ENCODE results near the gene LAMB4. TPM values are rescaled to one million over a fixed set of nuclear protein-coding genes. Genes with fewer than 3 reads are reported as not detected.

LAMB4 gene
- total RNA-seq, 2 experiments from 2014 or later: 0.40 to 0.45 TPM

- no peaks in the 10 kb centered on the region for H3K27me3 Mint-ChIP-seq
- H3K9me3 Mint-ChIP-seq: no peaks in the 10 kb centered on the region
- H3K27ac Mint-ChIP-seq: no peak overlapping the region
- no peak for DNase-seq
- H3K4me3 Mint-ChIP-seq: no peak overlapping the region
- no peaks in the 10 kb centered on the region for H3K36me3 Mint-ChIP-seq
- H3K4me1 Mint-ChIP-seq: peaks cover 3% of the 10 kb centered on the region
These were observed 26.4 kb downstream of the LAMB4 start for GRCh38 chr7:108103558-108104298.

DNA sequence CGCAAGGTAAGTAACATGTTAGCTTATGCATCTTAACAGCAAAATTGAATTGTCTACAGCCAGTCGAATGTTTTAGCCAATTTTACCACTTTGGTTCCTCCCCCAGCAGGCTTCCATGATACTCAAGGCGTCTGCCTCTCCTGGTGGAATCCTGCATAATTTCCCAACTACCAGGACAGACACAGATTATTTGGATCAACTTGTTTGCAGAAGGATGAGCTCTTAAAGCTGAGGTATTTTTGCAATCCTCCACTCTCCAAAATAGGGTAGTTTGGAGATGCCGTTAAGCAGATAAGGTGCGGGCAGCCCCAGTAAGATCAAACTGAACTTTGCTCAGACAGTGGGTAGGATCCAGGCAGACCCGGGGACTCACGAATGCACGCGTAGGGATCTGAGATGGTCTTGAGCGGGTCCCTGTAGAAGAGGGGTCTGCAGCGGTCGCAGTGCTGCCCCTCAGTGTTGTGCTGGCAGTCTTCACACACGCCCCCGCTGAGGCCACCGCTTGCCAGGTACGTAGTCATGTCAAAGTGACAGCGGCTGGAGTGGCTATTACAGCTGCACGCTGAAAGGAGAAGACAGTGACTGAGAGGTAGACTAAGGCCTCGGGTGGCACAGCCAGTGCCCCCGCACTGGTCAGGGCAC is 27.4 kb downstream of the LAMB4 start:
- no peak for DNase-seq
- peaks cover 3% of the 10 kb centered on the region for H3K4me1 Mint-ChIP-seq
- H3K4me3 Mint-ChIP-seq: no peak overlapping the region
- H3K27ac Mint-ChIP-seq: no peak overlapping the region
- H3K9me3 Mint-ChIP-seq: no peaks in the 10 kb centered on the region
- H3K36me3 Mint-ChIP-seq: no peaks in the 10 kb centered on the region
- H3K27me3 Mint-ChIP-seq: no peaks in the 10 kb centered on the region

GRCh38 chr7:108101759-108102158 is 28.4 kb downstream of the LAMB4 start:
- Mint-ChIP-seq H3K27me3 (no peaks in the 10 kb centered on the region), H3K4me1 (peaks cover 3% of the 10 kb centered on the region), H3K36me3 (no peaks in the 10 kb centered on the region), H3K27ac (no peak overlapping the region), H3K4me3 (no peak overlapping the region), H3K9me3 (no peaks in the 10 kb centered on the region)
- DNase-seq: no peak

DNA sequence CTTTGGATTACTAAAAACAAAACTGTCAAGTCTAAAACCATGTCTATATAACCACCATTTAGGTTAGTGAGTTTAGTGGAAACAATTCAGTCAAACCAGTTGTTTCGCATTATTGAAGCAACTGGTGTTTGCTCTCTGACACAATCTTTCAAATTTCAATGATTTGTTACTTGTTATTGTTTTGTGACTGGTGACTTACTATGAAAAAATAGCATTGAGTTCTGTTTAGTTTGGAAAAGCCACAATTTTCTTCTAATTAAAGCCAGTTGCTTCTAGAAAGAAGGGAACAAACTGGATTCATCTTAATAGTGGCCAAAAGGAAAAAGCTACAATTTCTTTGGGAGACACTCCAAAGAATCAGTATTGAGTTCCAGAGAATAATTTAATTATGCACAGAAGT is 30.4 kb downstream of the LAMB4 start:
- DNase-seq: no peak
- Mint-ChIP-seq H3K9me3 (no peaks in the 10 kb centered on the region), H3K27ac (no peak overlapping the region), H3K4me1 (peaks cover 3% of the 10 kb centered on the region), H3K36me3 (no peaks in the 10 kb centered on the region), H3K27me3 (peaks cover 4% of the 10 kb centered on the region), H3K4me3 (no peak overlapping the region)

DNA sequence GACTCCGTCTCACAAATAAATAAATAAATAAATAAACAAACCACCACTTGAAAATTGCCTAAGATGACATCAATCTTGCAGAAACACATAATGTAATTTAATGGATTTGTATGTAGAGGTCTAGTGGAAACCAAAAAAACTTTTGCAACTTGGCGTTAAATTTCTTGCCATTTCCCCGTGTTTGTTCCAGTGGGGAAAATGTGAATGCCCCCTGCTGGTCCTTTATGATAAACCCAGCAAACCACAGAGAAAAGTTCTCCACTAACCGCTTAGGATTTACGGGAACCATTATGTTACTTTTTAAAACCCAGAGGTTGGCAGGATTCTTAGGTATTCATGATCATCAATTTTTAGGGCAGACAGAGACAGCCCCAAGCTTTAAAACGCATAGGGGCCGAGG is 32.5 kb downstream of the LAMB4 start:
- no peak for DNase-seq
- Mint-ChIP-seq H3K27ac (no peak overlapping the region), H3K9me3 (no peaks in the 10 kb centered on the region), H3K4me3 (no peak overlapping the region), H3K36me3 (no peaks in the 10 kb centered on the region), H3K27me3 (peaks cover 8% of the 10 kb centered on the region), H3K4me1 (peaks cover 4% of the 10 kb centered on the region)

- Mint-ChIP-seq H3K27ac (no peak overlapping the region), H3K27me3 (peaks cover 8% of the 10 kb centered on the region), H3K36me3 (no peaks in the 10 kb centered on the region), H3K9me3 (no peaks in the 10 kb centered on the region), H3K4me3 (no peak overlapping the region), H3K4me1 (peaks cover 4% of the 10 kb centered on the region)
- no peak for DNase-seq
These were observed 33.2 kb downstream of the LAMB4 start for GRCh38 chr7:108096996-108097395.

GRCh38 chr7:108094933-108095710 is 35.0 kb downstream of the LAMB4 start:
- H3K4me3 Mint-ChIP-seq: no peak overlapping the region
- peaks cover 4% of the 10 kb centered on the region for H3K4me1 Mint-ChIP-seq
- H3K36me3 Mint-ChIP-seq: no peaks in the 10 kb centered on the region
- no peak overlapping the region for H3K27ac Mint-ChIP-seq
- DNase-seq: no peak
- peaks cover 11% of the 10 kb centered on the region for H3K27me3 Mint-ChIP-seq
- no peaks in the 10 kb centered on the region for H3K9me3 Mint-ChIP-seq

- DNase-seq: no peak
- no peaks in the 10 kb centered on the region for H3K9me3 Mint-ChIP-seq
- H3K36me3 Mint-ChIP-seq: no peaks in the 10 kb centered on the region
- no peak overlapping the region for H3K4me3 Mint-ChIP-seq
- H3K27ac Mint-ChIP-seq: no peak overlapping the region
- peaks cover 11% of the 10 kb centered on the region for H3K27me3 Mint-ChIP-seq
- peaks cover 2% of the 10 kb centered on the region for H3K4me1 Mint-ChIP-seq
These were observed 35.8 kb downstream of the LAMB4 start for GRCh38 chr7:108094346-108094745.

- H3K27me3 Mint-ChIP-seq: peaks cover 11% of the 10 kb centered on the region
- H3K9me3 Mint-ChIP-seq: no peaks in the 10 kb centered on the region
- peaks cover 2% of the 10 kb centered on the region for H3K4me1 Mint-ChIP-seq
- no peaks in the 10 kb centered on the region for H3K36me3 Mint-ChIP-seq
- no peak overlapping the region for H3K4me3 Mint-ChIP-seq
- no peak for DNase-seq
- no peak overlapping the region for H3K27ac Mint-ChIP-seq
These were observed 36.3 kb downstream of the LAMB4 start for GRCh38 chr7:108093851-108094331.

DNA sequence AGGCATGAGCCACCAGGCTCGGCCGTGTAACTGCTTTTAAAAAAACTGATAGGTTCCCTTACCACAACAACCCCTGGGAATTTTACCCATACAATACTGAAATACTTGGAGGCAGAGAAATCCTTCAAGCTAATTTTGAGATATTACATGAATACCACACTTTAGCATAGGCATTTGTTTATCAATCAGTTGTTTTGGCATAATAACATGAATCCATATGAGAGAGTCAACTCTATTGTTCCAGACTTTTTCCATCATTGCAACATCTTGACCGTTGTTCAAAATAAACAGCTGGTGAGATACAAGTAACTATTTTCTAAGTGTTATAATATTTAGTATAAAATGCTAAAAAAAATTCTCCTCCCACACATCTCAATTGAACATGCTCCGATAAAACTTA is 36.8 kb downstream of the LAMB4 start:
- Mint-ChIP-seq H3K36me3 (no peaks in the 10 kb centered on the region), H3K4me3 (no peak overlapping the region), H3K4me1 (peaks cover 2% of the 10 kb centered on the region), H3K27ac (no peak overlapping the region), H3K9me3 (no peaks in the 10 kb centered on the region), H3K27me3 (peaks cover 11% of the 10 kb centered on the region)
- no peak for DNase-seq

DNA sequence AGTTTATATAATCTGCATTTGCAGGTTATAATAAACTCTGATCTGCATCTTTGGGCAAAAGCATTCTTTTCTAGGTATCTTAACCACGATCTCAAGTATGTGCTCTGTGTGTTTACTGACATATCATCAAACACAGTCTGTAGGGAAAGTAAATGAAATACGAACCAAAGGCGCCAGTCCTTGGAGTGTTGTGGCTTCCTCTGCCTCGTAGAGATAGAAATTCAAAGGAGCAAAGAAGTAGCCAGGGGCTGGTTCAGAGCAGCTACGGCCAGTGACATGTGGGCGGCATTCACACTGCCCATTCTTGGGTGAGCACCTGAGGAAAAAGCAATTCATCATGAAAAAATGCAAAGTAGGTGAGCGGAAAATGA is 38.7 kb downstream of the LAMB4 start:
- DNase-seq: no peak
- Mint-ChIP-seq H3K27ac (no peak overlapping the region), H3K4me1 (peaks cover 2% of the 10 kb centered on the region), H3K36me3 (no peaks in the 10 kb centered on the region), H3K9me3 (no peaks in the 10 kb centered on the region), H3K27me3 (peaks cover 11% of the 10 kb centered on the region), H3K4me3 (no peak overlapping the region)

DNA sequence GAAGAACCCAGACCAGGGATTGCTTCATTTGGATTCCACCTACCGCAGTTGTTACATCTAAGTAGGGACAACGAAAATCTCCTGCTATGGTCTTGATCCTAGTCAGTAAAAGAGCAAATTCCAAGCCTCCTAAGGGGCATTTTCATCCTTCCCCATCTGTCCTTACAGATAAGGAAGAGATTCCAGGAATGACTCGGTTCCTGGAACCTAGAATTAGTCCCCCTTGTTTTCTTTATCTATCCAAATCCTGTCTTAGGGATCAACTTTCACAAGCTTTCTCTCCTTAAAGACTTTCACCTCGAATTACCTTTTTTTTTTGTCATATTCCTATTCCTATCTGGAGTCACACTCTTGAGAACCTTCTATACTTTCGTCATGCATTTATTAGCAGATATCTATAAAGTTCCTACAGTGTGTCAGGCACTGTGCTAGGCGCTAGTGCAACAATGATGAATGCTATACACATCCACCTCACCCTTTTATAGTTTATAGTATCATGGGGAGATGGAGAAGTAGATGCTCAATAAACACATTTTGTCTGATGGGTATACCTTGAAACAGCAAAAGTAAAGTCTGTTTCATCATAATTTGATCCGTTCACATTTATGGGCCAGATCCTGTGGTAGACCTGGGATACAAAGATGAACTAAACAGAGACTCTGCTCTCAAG is 39.2 kb downstream of the LAMB4 start:
- Mint-ChIP-seq H3K27me3 (peaks cover 7% of the 10 kb centered on the region), H3K4me3 (no peak overlapping the region), H3K4me1 (peaks cover 2% of the 10 kb centered on the region), H3K9me3 (no peaks in the 10 kb centered on the region), H3K36me3 (no peaks in the 10 kb centered on the region), H3K27ac (no peak overlapping the region)
- no peak for DNase-seq

DNA sequence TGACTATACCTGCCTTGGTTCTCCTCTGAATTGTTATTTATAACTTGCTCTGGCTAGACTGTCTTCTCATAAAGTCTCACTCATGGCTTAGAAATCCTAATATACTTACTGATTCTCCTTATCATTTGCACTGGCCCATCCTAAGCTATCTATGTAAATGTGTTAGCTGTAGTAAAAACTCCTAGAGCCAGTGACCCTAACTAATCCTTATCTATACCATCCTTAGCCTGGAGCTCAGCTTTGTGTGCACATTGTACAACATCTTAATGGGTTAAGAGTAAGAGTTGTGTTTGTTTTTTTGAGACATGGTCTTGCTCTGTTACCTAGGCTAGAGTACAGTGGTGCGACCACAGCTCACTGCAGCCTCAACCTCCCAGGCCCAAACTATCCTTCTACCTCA is 40.8 kb downstream of the LAMB4 start:
- DNase-seq: no peak
- Mint-ChIP-seq H3K9me3 (no peaks in the 10 kb centered on the region), H3K27ac (no peak overlapping the region), H3K27me3 (peaks cover 7% of the 10 kb centered on the region), H3K4me3 (no peak overlapping the region), H3K36me3 (no peaks in the 10 kb centered on the region), H3K4me1 (peaks cover 2% of the 10 kb centered on the region)

DNA sequence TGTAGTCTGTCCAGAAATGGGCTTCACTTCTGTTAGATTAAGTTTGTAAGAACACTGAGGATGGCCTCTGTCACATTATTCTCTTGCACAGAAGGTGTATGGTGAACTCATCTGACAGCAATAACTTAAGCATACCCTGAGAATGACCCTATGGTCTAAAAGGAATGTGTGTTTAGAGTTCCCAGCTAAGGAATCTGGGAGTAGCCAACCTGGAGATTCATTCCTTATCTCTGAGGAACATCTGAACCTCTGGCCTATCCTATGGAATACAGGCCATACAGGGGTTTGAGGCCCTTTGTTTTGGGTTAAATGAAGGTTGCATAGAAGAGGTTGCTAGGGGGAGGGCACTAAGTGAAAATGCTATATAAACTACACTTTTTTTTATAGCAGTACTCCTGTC is 41.4 kb downstream of the LAMB4 start:
- no peaks in the 10 kb centered on the region for H3K36me3 Mint-ChIP-seq
- H3K4me1 Mint-ChIP-seq: no peaks in the 10 kb centered on the region
- H3K27ac Mint-ChIP-seq: no peak overlapping the region
- peaks cover 3% of the 10 kb centered on the region for H3K27me3 Mint-ChIP-seq
- H3K4me3 Mint-ChIP-seq: no peak overlapping the region
- no peaks in the 10 kb centered on the region for H3K9me3 Mint-ChIP-seq
- no peak for DNase-seq

GRCh38 chr7:108087778-108088177 is 42.4 kb downstream of the LAMB4 start:
- no peaks in the 10 kb centered on the region for H3K4me1 Mint-ChIP-seq
- no peak overlapping the region for H3K4me3 Mint-ChIP-seq
- peaks cover 3% of the 10 kb centered on the region for H3K27me3 Mint-ChIP-seq
- no peak for DNase-seq
- no peaks in the 10 kb centered on the region for H3K36me3 Mint-ChIP-seq
- no peaks in the 10 kb centered on the region for H3K9me3 Mint-ChIP-seq
- no peak overlapping the region for H3K27ac Mint-ChIP-seq
